ENCODE measurements around the gene ACTBL2.

Gene ACTBL2

DNA sequence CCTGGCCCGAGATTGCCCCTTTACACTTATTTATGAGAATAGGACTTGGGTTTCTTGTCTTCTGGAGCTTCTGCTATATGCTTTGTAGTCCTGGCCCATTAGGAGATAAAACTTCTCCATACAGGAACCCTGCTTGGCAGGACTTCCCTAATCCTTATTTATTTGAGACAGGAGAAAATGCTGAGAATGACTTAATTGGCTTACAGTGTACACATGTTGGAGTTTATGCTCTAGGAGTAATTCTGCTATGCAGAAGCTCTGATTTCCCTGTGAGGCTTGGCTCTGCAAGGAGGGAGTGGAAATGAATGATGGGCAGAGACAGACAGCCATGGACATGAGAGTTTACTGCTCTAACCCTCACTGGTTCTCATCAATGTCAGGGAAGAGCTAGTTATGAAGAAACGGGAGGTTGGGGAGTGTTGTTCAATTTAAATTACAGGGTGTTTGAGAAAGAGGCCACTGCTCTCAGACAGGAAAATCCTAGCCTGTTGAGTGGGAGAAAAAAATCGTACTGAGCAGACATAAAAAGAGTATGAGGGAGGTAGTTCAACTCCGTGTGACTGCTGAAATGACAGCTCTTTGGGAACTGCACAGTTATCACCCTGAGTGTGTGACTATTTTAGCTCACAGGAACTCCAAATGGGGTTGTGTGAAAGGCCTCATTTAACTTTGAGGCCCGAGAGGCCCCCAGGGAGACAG, 37.5 kb downstream of the ACTBL2 start:
- no peak overlapping the region for H3K27ac Mint-ChIP-seq
- no peak overlapping the region for H3K4me3 Mint-ChIP-seq
- peaks cover 1% of the 10 kb centered on the region for H3K27me3 Mint-ChIP-seq
- H3K9me3 Mint-ChIP-seq: no peaks in the 10 kb centered on the region
- no peaks in the 10 kb centered on the region for H3K36me3 Mint-ChIP-seq
- H3K4me1 Mint-ChIP-seq: no peaks in the 10 kb centered on the region

DNA sequence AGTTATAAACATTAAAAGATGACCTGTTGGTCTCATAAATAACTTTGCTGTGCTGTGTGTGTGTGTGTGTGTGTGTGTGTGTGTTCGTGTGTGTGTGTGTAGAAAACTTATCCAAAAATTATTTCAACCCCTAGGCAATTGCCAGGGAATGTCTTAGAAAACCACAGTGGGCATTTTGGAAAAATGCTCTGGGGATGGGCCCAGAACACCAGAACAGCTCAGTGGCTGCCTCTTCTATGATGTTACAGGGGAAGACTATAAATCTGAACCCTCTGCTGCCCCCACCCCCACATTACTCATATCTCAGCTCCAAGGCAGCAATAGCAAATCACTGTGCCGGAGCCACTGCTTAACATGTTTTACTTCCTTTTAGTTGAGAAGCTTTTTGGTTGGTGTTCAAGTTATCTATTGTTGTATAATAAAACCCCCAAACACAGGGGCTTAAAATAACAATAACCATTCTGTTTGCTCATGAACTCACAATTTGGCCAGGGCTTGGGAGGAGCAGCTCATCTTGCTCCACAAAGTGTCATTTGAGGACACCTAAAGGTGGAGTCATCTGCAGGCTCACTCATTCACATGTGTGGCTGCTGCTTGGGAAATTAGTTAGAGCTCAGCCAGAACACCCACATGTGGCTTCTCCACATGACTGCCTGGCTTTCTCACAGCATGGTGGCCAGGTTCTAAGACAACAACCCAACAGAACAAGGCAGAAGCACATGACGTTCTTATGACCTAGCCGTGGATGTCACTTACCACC, 40.4 kb downstream of the ACTBL2 start:
- no peaks in the 10 kb centered on the region for H3K9me3 Mint-ChIP-seq
- H3K36me3 Mint-ChIP-seq: no peaks in the 10 kb centered on the region
- no peak overlapping the region for H3K4me3 Mint-ChIP-seq
- H3K27me3 Mint-ChIP-seq: peaks cover 1% of the 10 kb centered on the region
- H3K27ac Mint-ChIP-seq: no peak overlapping the region
- no peaks in the 10 kb centered on the region for H3K4me1 Mint-ChIP-seq

DNA sequence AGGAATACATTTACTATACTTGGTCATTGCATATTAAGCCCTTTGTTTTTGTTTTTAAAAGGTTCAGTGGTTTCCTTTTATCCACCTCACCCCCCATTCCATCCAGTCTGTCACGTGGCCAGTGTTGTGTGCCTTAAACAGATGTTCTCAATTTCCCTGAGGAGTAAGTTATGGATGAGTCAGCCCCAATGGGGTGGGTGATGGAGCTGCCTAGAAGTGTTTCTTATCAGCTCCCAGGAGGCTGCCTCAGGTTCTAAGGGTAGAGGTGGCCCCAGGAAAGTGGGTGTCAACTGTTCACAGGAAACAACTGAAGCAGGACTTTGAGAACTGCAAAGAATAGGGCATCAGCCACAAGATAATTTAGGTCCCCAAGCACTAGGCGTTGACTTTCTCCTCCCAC, 41.1 kb downstream of the ACTBL2 start:
- Mint-ChIP-seq H3K4me3 (no peak overlapping the region), H3K27ac (no peak overlapping the region)

DNA sequence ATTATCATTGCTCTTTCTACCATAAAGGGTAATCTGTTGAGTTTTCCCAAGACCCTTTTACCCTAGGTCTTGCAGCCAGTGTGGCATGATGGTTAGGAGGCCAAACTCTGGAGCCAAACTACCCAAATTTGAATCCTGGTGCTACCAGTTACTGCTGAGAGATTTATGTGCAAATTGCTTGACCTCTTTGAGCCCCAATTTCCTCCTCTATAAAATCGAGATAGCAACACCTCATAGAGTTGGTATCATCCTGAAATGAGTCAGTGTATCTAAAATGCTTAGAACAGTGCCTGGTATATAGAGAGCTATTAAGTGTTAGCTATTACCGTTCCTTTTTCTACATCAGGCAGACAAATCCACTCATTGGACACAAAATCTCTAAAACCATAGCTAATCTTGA, 43.0 kb downstream of the ACTBL2 start:
- Mint-ChIP-seq H3K27me3 (peaks cover 1% of the 10 kb centered on the region), H3K4me3 (no peak overlapping the region), H3K9me3 (no peaks in the 10 kb centered on the region), H3K4me1 (no peaks in the 10 kb centered on the region), H3K36me3 (no peaks in the 10 kb centered on the region), H3K27ac (no peak overlapping the region)

More for the DNA sequence above, 41.1 kb downstream of the ACTBL2 start:
- H3K36me3 Mint-ChIP-seq: no peaks in the 10 kb centered on the region
- H3K9me3 Mint-ChIP-seq: no peaks in the 10 kb centered on the region
- H3K4me1 Mint-ChIP-seq: no peaks in the 10 kb centered on the region
- H3K27me3 Mint-ChIP-seq: peaks cover 1% of the 10 kb centered on the region

DNA sequence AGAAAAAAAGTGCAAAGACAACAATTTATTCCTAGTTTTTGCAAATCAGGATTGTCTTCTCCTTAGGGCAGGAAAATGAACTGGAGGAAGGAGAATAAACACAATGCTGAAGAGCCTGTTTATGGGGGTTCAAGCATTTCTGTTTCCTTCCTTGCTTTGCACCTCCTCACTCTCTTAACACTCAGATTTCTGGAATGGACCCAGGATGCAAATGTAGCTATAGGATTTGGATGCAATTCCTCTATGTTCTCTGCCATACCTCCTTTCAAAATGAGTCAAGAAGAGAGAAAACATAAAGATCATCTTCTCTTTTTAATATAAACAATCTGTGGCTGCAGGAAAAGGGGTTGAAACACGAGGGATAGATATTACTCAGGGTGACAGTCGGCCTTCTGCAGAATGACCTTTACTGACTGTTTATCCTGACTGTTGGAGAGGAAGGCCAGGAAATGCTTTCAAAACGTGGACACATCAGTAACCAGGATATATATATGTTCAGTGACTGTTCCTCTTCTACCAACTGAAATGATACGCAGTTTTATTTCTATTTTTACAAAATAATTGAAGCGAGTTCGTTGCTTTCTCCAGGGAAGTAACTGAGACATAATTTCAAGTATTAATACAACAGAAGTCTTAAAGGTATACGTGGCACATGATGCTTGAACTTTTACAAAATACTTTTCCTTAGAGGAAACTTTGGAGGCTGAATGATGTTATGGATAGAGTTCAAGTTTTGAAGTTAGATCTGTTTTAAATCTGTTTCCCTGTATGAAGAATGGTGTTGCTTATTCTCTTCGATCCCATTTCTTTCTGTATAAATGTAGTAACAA, 44.4 kb downstream of the ACTBL2 start:
- no peak overlapping the region for H3K4me3 Mint-ChIP-seq
- no peaks in the 10 kb centered on the region for H3K9me3 Mint-ChIP-seq
- no peaks in the 10 kb centered on the region for H3K4me1 Mint-ChIP-seq
- H3K27me3 Mint-ChIP-seq: no peaks in the 10 kb centered on the region
- no peak overlapping the region for H3K27ac Mint-ChIP-seq
- no peaks in the 10 kb centered on the region for H3K36me3 Mint-ChIP-seq

DNA sequence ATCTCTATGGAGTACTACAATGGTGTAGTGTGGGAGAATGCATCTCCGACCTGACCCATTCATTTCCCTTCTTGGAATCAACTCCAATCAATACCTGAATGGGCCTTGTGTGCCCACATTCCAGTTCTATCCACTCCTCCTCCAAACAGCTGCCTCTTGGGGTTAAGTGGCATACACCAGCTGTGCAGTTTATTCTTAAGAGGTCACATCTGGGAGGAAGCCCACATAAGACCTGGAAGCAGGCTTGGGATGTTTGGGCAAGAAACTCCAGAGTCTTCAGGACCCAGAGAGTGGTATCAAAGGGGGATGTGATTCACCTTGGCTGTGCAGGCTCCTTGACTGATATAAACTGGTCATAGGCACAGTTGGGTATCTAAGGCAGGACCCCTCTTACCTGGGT, 46.0 kb downstream of the ACTBL2 start:
- Mint-ChIP-seq H3K27ac (no peak overlapping the region), H3K36me3 (no peaks in the 10 kb centered on the region), H3K4me3 (no peak overlapping the region), H3K9me3 (no peaks in the 10 kb centered on the region), H3K4me1 (no peaks in the 10 kb centered on the region), H3K27me3 (no peaks in the 10 kb centered on the region)

DNA sequence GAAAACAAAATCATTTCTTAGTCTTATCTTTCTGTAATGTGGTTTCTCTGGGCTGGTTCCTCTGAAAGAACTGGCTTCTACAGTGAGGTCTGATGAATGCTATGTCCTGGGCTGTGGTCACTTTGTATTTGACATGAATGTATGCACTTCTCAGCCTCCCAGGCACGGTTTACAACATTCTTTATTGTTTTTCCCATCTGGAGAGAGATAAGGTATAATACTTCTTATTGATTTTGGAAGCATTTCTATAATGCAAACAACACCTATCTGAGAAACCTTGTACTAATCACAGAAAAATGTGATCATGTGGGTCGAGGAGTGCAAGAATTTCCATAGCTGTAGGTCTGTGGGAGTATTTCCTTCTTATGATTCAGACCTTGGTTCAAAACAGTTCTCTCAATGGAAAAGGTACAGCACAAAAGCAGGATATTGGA, 46.9 kb downstream of the ACTBL2 start:
- Mint-ChIP-seq H3K9me3 (no peaks in the 10 kb centered on the region), H3K4me3 (no peak overlapping the region), H3K27ac (no peak overlapping the region), H3K36me3 (no peaks in the 10 kb centered on the region), H3K27me3 (no peaks in the 10 kb centered on the region), H3K4me1 (no peaks in the 10 kb centered on the region)

DNA sequence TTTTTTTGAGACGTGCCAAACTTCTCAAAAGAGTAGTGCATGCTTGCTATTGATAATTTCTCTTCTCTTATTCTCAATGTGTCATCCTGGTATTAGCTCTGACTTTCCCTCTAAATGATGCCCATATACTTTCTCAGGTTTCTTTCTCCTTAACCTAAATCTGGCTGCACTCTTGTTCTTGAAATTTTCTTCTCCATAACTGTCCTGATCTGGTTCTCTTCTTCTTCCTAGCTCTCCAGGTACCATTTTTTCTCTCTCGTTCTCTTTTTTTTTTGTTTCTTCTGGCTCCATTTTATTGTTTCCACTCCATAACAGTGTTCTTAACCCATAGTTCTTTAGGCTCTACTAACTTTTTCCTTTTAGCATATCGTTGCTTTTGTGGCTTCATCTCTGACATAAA, 47.9 kb downstream of the ACTBL2 start:
- H3K27me3 Mint-ChIP-seq: no peaks in the 10 kb centered on the region
- no peaks in the 10 kb centered on the region for H3K9me3 Mint-ChIP-seq
- H3K4me3 Mint-ChIP-seq: no peak overlapping the region
- H3K27ac Mint-ChIP-seq: no peak overlapping the region
- H3K36me3 Mint-ChIP-seq: no peaks in the 10 kb centered on the region
- H3K4me1 Mint-ChIP-seq: no peaks in the 10 kb centered on the region

DNA sequence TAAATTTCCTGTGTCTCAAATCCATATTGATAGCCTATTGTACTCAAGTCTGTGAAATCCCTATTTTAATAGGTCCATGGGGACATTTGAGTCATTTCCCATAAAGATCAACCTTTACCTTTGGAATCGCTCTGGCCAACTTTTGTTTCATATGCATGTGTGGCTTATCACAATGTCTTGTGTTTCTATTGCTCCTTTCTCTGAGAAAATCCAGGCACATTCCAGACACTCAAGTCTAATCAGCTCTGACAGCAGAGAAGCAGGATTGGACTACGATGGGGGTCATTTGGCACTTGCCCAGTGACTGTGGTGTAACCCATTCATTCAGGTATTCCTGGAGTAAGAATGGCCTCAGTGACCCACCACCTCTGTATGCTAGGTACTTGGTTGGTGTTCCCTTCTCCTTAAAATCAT, 48.4 kb downstream of the ACTBL2 start:
- Mint-ChIP-seq H3K4me1 (no peaks in the 10 kb centered on the region), H3K27ac (no peak overlapping the region), H3K4me3 (no peak overlapping the region), H3K9me3 (no peaks in the 10 kb centered on the region), H3K36me3 (no peaks in the 10 kb centered on the region), H3K27me3 (no peaks in the 10 kb centered on the region)

DNA sequence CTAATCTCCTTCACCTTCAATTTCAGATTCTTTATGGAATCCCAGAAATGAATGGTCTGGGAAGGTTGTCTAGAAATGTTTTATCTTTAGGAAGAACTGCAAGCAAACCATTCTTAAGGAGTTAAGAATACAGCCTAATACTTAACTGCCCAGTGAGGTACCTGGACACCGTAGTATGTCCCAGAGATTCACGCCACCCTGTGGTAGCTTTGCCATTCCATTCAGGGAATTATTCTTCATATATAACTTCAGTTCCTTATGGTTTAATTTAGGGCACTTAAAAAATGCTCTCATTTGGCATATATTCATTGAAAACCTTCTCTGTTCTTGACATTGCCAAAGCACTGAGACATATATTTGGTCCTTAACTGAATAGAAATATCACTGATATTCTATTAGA, 49.7 kb downstream of the ACTBL2 start:
- no peaks in the 10 kb centered on the region for H3K4me1 Mint-ChIP-seq
- no peaks in the 10 kb centered on the region for H3K9me3 Mint-ChIP-seq
- H3K27me3 Mint-ChIP-seq: no peaks in the 10 kb centered on the region
- no peak overlapping the region for H3K4me3 Mint-ChIP-seq
- no peaks in the 10 kb centered on the region for H3K36me3 Mint-ChIP-seq
- no peak overlapping the region for H3K27ac Mint-ChIP-seq

DNA sequence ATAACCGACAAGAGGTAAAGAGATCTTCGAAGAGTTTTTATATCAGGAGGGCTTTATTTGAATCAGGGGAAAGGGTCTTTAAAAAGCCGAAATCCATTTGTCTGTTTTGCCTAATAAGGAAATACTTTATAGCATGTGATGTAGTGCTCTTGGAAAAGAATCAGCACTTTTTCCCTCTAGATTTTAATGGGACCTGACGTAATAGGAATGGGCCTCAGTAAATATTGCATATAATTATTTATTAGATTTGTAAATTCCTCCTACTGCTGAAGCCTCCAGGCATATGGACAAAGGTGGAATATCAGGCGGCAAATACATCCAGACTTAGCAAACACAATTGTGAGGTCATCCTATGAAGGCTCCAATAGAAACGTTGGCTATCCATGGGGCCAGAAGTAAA, 50.9 kb downstream of the ACTBL2 start:
- Mint-ChIP-seq H3K4me3 (no peak overlapping the region), H3K36me3 (no peaks in the 10 kb centered on the region), H3K4me1 (no peaks in the 10 kb centered on the region), H3K27me3 (no peaks in the 10 kb centered on the region), H3K27ac (no peak overlapping the region), H3K9me3 (no peaks in the 10 kb centered on the region)
